AG09319 (cell line): ENCODE data around the gene NFATC2.

Source experiments
- DNase-seq: peaks from one replicate; pipeline ENCODE4 v3.0.0-alpha.2; 2010; ENCODE audit warnings: low read depth; ENCODE audit errors: extremely low read depth
- CTCF ChIP-seq: IDR thresholded peaks from 2 replicates; pipeline ENCODE4 v1.5.1; 2011; ENCODE audit warnings: low read depth, mild to moderate bottlenecking, inconsistent platforms, low read length, moderate library complexity

Gene NFATC2

GRCh38 chr20:51584116-51584515 is 41.6 kb upstream of the NFATC2 start:
- no peak for TF ChIP-seq CTCF
- DNase-seq = no peak

- no peak for DNase-seq
- no peak for TF ChIP-seq CTCF
These were observed 41.0 kb upstream of the NFATC2 start for GRCh38 chr20:51583499-51583898.

- TF ChIP-seq CTCF = no peak
- DNase-seq = no peak
These were observed 40.6 kb upstream of the NFATC2 start for GRCh38 chr20:51583073-51583472.

- no peak for TF ChIP-seq CTCF
- DNase-seq = no peak
These were observed 39.1 kb upstream of the NFATC2 start for GRCh38 chr20:51581571-51581970.

GRCh38 chr20:51579137-51579536 is 36.6 kb upstream of the NFATC2 start:
- no peak for DNase-seq
- TF ChIP-seq CTCF = no peak

GRCh38 chr20:51578145-51578459 is 35.6 kb upstream of the NFATC2 start:
- TF ChIP-seq CTCF = no peak
- DNase-seq = no peak

- no peak for DNase-seq
- TF ChIP-seq CTCF = no peak
These were observed 35.1 kb upstream of the NFATC2 start for GRCh38 chr20:51577432-51578144.
